ENCODE results near the gene TMEM11.

- no peak for TF ChIP-seq EZH2 (IDR thresholded peaks at IDR 0.05; ENCODE audit: insufficient read depth, poor library complexity, severe bottlenecking)
- no peak for TF ChIP-seq EZH2phosphoT487 (IDR thresholded peaks at IDR 0.05; ENCODE audit: insufficient read depth, low read depth)
Observed at GRCh38 chr17:21201874-21202273, 12.1 kb downstream of the TMEM11 start.

Measured in GM23248 (cell line).